GM19328 (cell line): ENCODE data around the gene TCF4.
"Not testable (repeated sequence)": the region's sequence is repeated elsewhere in the genome, so short reads cannot be mapped to it uniquely, and the experiment has no call there.

ENCODE experiments used
- ATAC-seq: cut with Tn5 transposase; IDR thresholded peaks from one replicate; pipeline ENCODE4 v1.9.1; 2021; ENCODE audit warnings: mild to moderate bottlenecking, moderate library complexity; ENCODE audit not compliant: unreplicated experiment

TCF4 gene

GRCh38 chr18:55479656-55480420, 108.2 kb downstream of the TCF4 start:
- ATAC-seq: no peak

- ATAC-seq: peak; percentile 25
Measured at GRCh38 chr18:55477860-55478581, 110.0 kb downstream of the TCF4 start.

- ATAC-seq: peak; percentile 79
Measured at GRCh38 chr18:55477499-55477859, 110.5 kb downstream of the TCF4 start.

- ATAC-seq: no peak
Measured at GRCh38 chr18:55475916-55476315, 112.1 kb downstream of the TCF4 start.

- no peak for ATAC-seq
Measured at GRCh38 chr18:55475467-55475866, 112.5 kb downstream of the TCF4 start.

GRCh38 chr18:55473560-55473959, 114.4 kb downstream of the TCF4 start:
- ATAC-seq: no peak

- ATAC-seq: no peak
Measured at GRCh38 chr18:55473058-55473457, 114.9 kb downstream of the TCF4 start.

GRCh38 chr18:55470826-55471225, 117.2 kb downstream of the TCF4 start:
- ATAC-seq: no peak

- not testable (repeated sequence) for ATAC-seq
Measured at GRCh38 chr18:55469134-55469533, 118.9 kb downstream of the TCF4 start.

GRCh38 chr18:55466789-55467188, 121.2 kb downstream of the TCF4 start:
- ATAC-seq: no peak

GRCh38 chr18:55465313-55465712, 122.7 kb downstream of the TCF4 start:
- ATAC-seq: no peak

- no peak for ATAC-seq
Measured at GRCh38 chr18:55464581-55464980, 123.4 kb downstream of the TCF4 start.

GRCh38 chr18:55462652-55463051, 125.3 kb downstream of the TCF4 start:
- ATAC-seq: no peak

GRCh38 chr18:55461848-55462247, 126.1 kb downstream of the TCF4 start:
- no peak for ATAC-seq

GRCh38 chr18:55458456-55459203, 129.4 kb downstream of the TCF4 start:
- ATAC-seq: no peak

- no peak for ATAC-seq
Measured at GRCh38 chr18:55457028-55457427, 131.0 kb downstream of the TCF4 start.

GRCh38 chr18:55455938-55456337, 132.1 kb downstream of the TCF4 start:
- no peak for ATAC-seq

- no peak for ATAC-seq
Measured at GRCh38 chr18:55453186-55453585, 134.8 kb downstream of the TCF4 start.

- ATAC-seq: no peak
Measured at GRCh38 chr18:55452123-55452611, 135.8 kb downstream of the TCF4 start.

- no peak for ATAC-seq
Measured at GRCh38 chr18:55449412-55450140, 138.4 kb downstream of the TCF4 start.

GRCh38 chr18:55448420-55448819, 139.6 kb downstream of the TCF4 start:
- ATAC-seq: no peak
